ENCODE results near the gene NDUFB5. TPM values are rescaled to one million over a fixed set of nuclear protein-coding genes. Genes with fewer than 3 reads are reported as not detected.

The NDUFB5 gene
- total and polyA plus RNA-seq, 10 of the 15 experiments (the other 5 are each of a cell fraction or from before 2014, with no cell fraction given): 82.0 to 320 (median 126) TPM

DNA sequence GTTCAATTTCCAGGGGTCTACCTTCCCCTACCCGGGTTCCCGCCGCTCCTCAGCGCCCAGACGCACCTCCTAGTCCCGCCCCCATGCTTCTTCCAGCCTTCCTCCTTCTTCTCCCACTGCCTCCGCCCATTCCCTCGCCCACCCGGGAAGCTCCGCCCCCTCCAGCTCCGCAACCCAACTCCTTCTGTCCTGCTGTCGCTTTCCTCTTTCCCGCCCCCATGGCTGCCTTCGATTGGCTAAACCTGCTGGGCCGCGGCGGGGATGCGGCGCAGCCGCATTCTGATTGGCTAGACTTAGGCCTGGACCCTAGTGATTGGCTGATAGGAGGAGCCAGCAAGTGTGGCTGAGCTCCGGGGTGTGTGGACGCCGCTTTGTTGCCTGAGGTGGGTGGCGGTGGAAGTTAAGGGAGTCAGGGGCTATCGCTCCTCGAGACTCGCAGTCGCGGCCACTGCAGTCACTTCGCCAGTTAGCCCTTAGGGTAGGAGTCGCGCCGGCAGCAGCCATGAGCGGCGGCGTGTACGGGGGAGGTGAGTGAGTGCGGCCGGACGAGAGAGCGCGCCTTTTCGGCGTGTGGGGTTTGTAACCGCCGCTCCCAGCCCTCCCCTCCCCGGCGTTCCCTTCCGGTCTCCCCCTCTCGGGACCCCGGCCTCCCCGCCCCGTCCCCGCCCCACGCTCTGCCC is 41.9 kb upstream of the NDUFB5 start, which contains the start of gene ACTL6A (continued):
- TF ChIP-seq CHD1 (IDR thresholded peaks at IDR 0.05; ENCODE audit: low read depth, low read length) (0 out of 2 replicates have a peak, but pooled peaks have one; percentile 29), MYC (IDR thresholded peaks at IDR 0.05; ENCODE audit: insufficient read depth, insufficient read length, insufficient replicate concordance, low read length, severe bottlenecking) (no peak), IRF3 (IDR thresholded peaks at IDR 0.05) (peak; percentile 93), NFXL1 (IDR thresholded peaks at IDR 0.05; ENCODE audit: borderline replicate concordance) (no peak), HDAC2 (IDR thresholded peaks at IDR 0.05) (no peak), CBFB (IDR thresholded peaks at IDR 0.05; ENCODE audit: low read depth) (peak; percentile 69; the same call in 1 of the 2 replicates), BCLAF1 (IDR thresholded peaks at IDR 0.05) (no peak), IKZF2 (IDR thresholded peaks at IDR 0.05) (peak; percentile 81 to 83), ELK1 (IDR thresholded peaks at IDR 0.05; ENCODE audit: low read depth, low read length) (no peak), MYB (IDR thresholded peaks at IDR 0.05; ENCODE audit: borderline replicate concordance, low read depth, low read length) (no peak), RB1 (IDR thresholded peaks at IDR 0.05; ENCODE audit: borderline replicate concordance) (peak; percentile 89; the same call in 1 of the 2 replicates), NFYB (IDR thresholded peaks at IDR 0.05; ENCODE audit: insufficient read depth, low read depth, low read length) (peak; percentile 95), NR2F1 (conservative IDR thresholded peaks at IDR 0.05) (no peak), HDAC6 (IDR thresholded peaks at IDR 0.05; ENCODE audit: unreplicated experiment) (no peak), MTA3 (IDR thresholded peaks at IDR 0.05; ENCODE audit: borderline replicate concordance, low read length) (no peak), FOXM1 (IDR thresholded peaks at IDR 0.05; ENCODE audit: low read depth, low read length) (no peak), SP1 (IDR thresholded peaks at IDR 0.05; ENCODE audit: low read depth, low read length) (peak; percentile 99), BCL3 (IDR thresholded peaks at IDR 0.05; ENCODE audit: borderline replicate concordance, insufficient read depth, low read depth, low read length, poor library complexity, severe bottlenecking) (no peak), KAT2A (conservative IDR thresholded peaks at IDR 0.05; ENCODE audit: control insufficient read depth, low read depth, low read length) (no peak), PAX8 (IDR thresholded peaks at IDR 0.05) (no peak)
- TF ChIP-seq, protein P1, sequence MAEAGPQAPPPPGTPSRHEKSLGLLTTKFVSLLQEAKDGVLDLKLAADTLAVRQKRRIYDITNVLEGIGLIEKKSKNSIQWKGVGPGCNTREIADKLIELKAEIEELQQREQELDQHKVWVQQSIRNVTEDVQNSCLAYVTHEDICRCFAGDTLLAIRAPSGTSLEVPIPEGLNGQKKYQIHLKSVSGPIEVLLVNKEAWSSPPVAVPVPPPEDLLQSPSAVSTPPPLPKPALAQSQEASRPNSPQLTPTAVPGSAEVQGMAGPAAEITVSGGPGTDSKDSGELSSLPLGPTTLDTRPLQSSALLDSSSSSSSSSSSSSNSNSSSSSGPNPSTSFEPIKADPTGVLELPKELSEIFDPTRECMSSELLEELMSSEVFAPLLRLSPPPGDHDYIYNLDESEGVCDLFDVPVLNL (IDR thresholded peaks at IDR 0.05; ENCODE audit: low read depth, low read length): peak; percentile 78
